ENCODE results near the gene ALG3. TPM values are rescaled to one million over a fixed set of nuclear protein-coding genes. Genes with fewer than 3 reads are reported as not detected.

The ALG3 gene
- total RNA-seq, 6 donors from 2014 or later = 16.2 to 60.8 (median 37.6) TPM

DNA sequence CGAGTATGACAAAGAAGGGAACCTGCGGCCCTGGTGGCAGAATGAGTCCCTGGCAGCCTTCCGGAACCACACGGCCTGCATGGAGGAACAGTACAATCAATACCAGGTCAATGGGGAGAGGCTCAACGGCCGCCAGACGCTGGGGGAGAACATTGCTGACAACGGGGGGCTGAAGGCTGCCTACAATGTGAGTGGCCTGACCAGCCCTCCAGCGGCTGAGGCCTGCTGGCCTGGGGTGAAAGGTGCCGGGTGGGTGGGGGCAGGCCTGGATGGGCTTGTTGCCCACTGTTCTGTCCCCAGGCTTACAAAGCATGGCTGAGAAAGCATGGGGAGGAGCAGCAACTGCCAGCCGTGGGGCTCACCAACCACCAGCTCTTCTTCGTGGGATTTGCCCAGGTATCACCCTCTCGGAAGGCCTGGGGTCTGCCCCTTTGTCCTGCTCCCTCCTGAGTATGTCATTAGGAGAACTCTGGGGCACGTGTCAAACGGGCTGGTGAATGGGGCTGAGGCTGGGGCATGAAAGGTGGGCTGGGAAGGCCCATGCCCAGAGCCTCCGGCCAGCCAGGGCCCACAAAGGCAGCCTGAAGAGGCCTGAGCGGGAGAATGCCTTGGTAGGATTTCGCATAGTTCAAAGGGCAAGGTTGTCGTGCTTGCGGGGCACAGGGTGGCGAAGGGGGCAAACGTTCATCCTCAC is 42.4 kb upstream of the ALG3 start:
- no peaks in the 10 kb centered on the region for H3K4me1 ChIP-seq
- 89 to 90% methylated on average over 11 to 22 of the region's 22 CpGs for WGBS, 2 donors
- ATAC-seq (ENCODE audit: low FRiP score in 2 of 2) (no peak), DNase-seq (no peak)
- TF ChIP-seq POLR2A (IDR thresholded peaks at IDR 0.05) = no peak
- TF ChIP-seq POLR2AphosphoS5 (IDR thresholded peaks at IDR 0.05) = no peak
- TF ChIP-seq EP300 (IDR thresholded peaks at IDR 0.05) = no peak
- TF ChIP-seq, protein P1, sequence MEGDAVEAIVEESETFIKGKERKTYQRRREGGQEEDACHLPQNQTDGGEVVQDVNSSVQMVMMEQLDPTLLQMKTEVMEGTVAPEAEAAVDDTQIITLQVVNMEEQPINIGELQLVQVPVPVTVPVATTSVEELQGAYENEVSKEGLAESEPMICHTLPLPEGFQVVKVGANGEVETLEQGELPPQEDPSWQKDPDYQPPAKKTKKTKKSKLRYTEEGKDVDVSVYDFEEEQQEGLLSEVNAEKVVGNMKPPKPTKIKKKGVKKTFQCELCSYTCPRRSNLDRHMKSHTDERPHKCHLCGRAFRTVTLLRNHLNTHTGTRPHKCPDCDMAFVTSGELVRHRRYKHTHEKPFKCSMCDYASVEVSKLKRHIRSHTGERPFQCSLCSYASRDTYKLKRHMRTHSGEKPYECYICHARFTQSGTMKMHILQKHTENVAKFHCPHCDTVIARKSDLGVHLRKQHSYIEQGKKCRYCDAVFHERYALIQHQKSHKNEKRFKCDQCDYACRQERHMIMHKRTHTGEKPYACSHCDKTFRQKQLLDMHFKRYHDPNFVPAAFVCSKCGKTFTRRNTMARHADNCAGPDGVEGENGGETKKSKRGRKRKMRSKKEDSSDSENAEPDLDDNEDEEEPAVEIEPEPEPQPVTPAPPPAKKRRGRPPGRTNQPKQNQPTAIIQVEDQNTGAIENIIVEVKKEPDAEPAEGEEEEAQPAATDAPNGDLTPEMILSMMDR (IDR thresholded peaks at IDR 0.05) = no peak
- no peaks in the 10 kb centered on the region for H3K36me3 ChIP-seq
- no peaks in the 10 kb centered on the region for H3K9me3 ChIP-seq
- H3K4me3 ChIP-seq = no peak overlapping the region
- H3K27ac ChIP-seq = no peak overlapping the region
- H3K27me3 ChIP-seq = no peaks in the 10 kb centered on the region

DNA sequence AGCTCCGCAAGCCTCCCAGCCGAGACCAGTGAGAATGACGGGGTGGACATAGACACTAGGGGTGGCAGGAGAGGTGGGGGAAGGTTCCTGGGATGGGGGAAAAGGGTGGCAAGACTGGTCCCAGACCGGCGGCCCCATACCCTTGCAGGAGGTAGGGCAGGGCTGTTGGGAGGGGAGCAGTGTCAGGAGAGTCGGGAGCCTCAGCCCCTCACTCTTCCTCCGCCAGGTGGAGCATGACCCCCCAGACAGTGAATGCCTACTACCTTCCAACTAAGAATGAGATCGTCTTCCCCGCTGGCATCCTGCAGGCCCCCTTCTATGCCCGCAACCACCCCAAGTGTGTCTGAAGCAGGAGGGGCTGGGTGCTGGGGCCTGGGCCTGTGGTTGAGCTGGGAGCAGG is 41.6 kb upstream of the ALG3 start:
- no peaks in the 10 kb centered on the region for H3K4me1 ChIP-seq
- WGBS, 2 donors = 89 to 91% methylated on average over 8 to 10 of the region's 10 CpGs
- DNase-seq = no peak

DNA sequence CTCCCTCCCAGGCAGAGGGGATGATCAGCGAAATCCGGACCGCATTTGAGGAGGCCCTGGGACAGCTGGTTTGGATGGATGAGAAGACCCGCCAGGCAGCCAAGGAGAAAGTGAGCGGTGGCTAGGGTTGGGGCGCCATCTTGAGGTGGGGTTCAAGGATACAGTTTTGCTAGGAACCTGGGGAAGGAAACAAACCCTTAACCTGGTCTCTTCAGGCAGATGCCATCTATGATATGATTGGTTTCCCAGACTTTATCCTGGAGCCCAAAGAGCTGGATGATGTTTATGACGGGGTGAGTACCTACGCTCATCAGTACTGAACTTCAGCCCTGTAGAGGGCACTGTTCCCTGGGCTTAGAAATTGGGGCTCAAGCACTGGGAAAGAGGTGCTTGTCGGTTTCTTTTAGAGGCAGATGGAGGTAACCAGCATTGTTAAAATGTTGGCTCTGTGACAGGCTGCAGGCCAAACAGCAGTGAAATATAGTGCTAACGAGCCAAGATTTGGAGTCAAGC is 40.7 kb upstream of the ALG3 start:
- Histone ChIP-seq H3K4me3 (no peak overlapping the region), H3K9me3 (no peaks in the 10 kb centered on the region), H3K36me3 (no peaks in the 10 kb centered on the region), H3K4me1 (no peaks in the 10 kb centered on the region), H3K27ac (no peak overlapping the region), H3K27me3 (no peaks in the 10 kb centered on the region)
- DNase-seq = peak in 1 of 2 donors; percentile 30
- no peak for TF ChIP-seq EP300 (IDR thresholded peaks at IDR 0.05)
- TF ChIP-seq, protein P1 (IDR thresholded peaks at IDR 0.05) = peak; percentile 26 to 50 (median 38)
- no peak for TF ChIP-seq POLR2AphosphoS5 (IDR thresholded peaks at IDR 0.05)
- TF ChIP-seq POLR2A (IDR thresholded peaks at IDR 0.05) = no peak
- 16 to 20% methylated on average over 4 to 10 of the region's 10 CpGs for WGBS, 2 donors
- peak in 1 of 2 donors; percentile 59 for ATAC-seq (ENCODE audit: low FRiP score in 2 of 2)

More for the DNA sequence above, 41.6 kb upstream of the ALG3 start:
- no peaks in the 10 kb centered on the region for H3K27me3 ChIP-seq
- no peaks in the 10 kb centered on the region for H3K9me3 ChIP-seq
- no peak overlapping the region for H3K4me3 ChIP-seq
- no peak for ATAC-seq (ENCODE audit: low FRiP score in 2 of 2)
- no peaks in the 10 kb centered on the region for H3K36me3 ChIP-seq
- H3K27ac ChIP-seq = no peak overlapping the region
- no peak for TF ChIP-seq POLR2AphosphoS5 (IDR thresholded peaks at IDR 0.05)
- TF ChIP-seq, protein P1 (IDR thresholded peaks at IDR 0.05) = no peak
- no peak for TF ChIP-seq EP300 (IDR thresholded peaks at IDR 0.05)
- no peak for TF ChIP-seq POLR2A (IDR thresholded peaks at IDR 0.05)

DNA sequence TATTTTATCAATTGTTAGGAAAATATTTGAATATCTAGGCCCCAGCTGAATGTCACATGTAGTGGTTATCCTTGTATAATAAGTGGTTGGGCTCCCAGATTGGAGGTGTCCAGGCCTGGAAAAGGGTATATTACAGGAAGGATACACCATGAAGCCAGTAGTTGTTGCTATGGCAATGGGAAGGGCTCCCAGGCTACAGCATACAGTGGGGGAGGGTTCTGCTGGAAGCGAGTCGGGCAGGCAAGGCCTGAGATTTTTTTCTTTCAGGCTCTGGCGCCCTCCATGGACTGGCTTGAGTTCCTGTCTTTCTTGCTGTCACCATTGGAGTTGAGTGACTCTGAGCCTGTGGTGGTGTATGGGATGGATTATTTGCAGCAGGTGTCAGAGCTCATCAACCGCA is 35.9 kb upstream of the ALG3 start:
- no peak for DNase-seq
- Histone ChIP-seq H3K27ac (no peak overlapping the region), H3K27me3 (no peaks in the 10 kb centered on the region), H3K9me3 (no peaks in the 10 kb centered on the region), H3K4me3 (no peak overlapping the region), H3K36me3 (no peaks in the 10 kb centered on the region), H3K4me1 (no peaks in the 10 kb centered on the region)
- WGBS, 2 donors = 30 to 37% methylated on average over 4 of the region's 4 CpGs
- TF ChIP-seq POLR2A (IDR thresholded peaks at IDR 0.05) (no peak), EP300 (IDR thresholded peaks at IDR 0.05) (no peak), POLR2AphosphoS5 (IDR thresholded peaks at IDR 0.05) (no peak)
- TF ChIP-seq, protein P1 (IDR thresholded peaks at IDR 0.05) = no peak
- ATAC-seq (ENCODE audit: low FRiP score in 2 of 2) = peak in 1 of 2 donors; percentile 37

DNA sequence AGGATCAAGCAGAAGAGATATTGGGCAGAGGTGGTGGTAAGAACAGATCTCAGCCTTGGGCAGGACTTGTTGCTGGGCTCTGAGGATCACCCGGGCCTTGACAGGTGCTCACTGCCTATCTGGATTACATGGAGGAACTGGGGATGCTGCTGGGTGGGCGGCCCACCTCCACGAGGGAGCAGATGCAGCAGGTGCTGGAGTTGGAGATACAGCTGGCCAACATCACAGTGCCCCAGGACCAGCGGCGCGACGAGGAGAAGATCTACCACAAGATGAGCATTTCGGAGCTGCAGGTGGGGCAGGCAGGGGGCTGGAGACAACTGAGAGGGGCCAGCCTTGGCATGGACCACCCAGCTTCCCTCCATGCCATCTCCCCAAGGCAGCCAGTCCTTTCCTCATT is 34.9 kb upstream of the ALG3 start:
- no peak for TF ChIP-seq POLR2AphosphoS5 (IDR thresholded peaks at IDR 0.05)
- TF ChIP-seq POLR2A (IDR thresholded peaks at IDR 0.05) = no peak
- TF ChIP-seq EP300 (IDR thresholded peaks at IDR 0.05) = no peak
- TF ChIP-seq, protein P1 (IDR thresholded peaks at IDR 0.05) = no peak
- H3K9me3 ChIP-seq = no peaks in the 10 kb centered on the region
- WGBS, 2 donors = 90 to 91% methylated on average over 8 of the region's 8 CpGs
- H3K4me1 ChIP-seq = no peaks in the 10 kb centered on the region
- no peak for ATAC-seq (ENCODE audit: low FRiP score in 2 of 2)
- H3K27me3 ChIP-seq = no peaks in the 10 kb centered on the region
- no peak overlapping the region for H3K4me3 ChIP-seq
- H3K36me3 ChIP-seq = no peaks in the 10 kb centered on the region
- H3K27ac ChIP-seq = no peak overlapping the region
- no peak for DNase-seq
